Neural crest cell (in vitro differentiated cells): ENCODE measurements around the gene EEF2K. TPM values are rescaled to one million over a fixed set of nuclear protein-coding genes. Genes with fewer than 3 reads are reported as not detected.

Source experiments
- DNase-seq: peaks from one replicate; pipeline ENCODE4 v3.0.0; 2021; ENCODE audit warnings: low read depth, mixed read lengths, low spot score
- H3K27ac Mint-ChIP-seq: one replicate; pipeline ENCODE4 v1.8.0; 2021; ENCODE audit warnings: mild to moderate bottlenecking, mixed read lengths; ENCODE audit not compliant: unreplicated experiment
- H3K27me3 Mint-ChIP-seq: 2 replicates; pipeline ENCODE4 v1.8.0; 2021; ENCODE audit warnings: low read depth, mild to moderate bottlenecking, mixed read lengths
- H3K36me3 Mint-ChIP-seq: 2 replicates; pipeline ENCODE4 v1.8.0; 2021; ENCODE audit warnings: low read depth, mild to moderate bottlenecking, mixed read lengths
- H3K4me1 Mint-ChIP-seq: 2 replicates; pipeline ENCODE4 v1.8.0; 2021; ENCODE audit warnings: mixed read lengths
- H3K4me3 Mint-ChIP-seq: one replicate; pipeline ENCODE4 v1.8.0; 2021; ENCODE audit warnings: mild to moderate bottlenecking, mixed read lengths
- H3K9me3 Mint-ChIP-seq: 2 replicates; pipeline ENCODE4 v1.8.0; 2021; ENCODE audit warnings: mixed read lengths
- total RNA-seq: library from RNA; stranded (reverse); gene quantifications from 2 replicates; pipeline ENCODE4 v1.2.1, GENCODE V29; 2021
- TF ChIP-seq, protein P1 (sequence below): fragments of 200-600 bp; sonication (generic); conservative IDR thresholded peaks from 2 replicates; pipeline ENCODE4 v1.5.0; 2021; ENCODE audit warnings: antibody characterized with exemption, mild to moderate bottlenecking

The EEF2K gene
- total RNA-seq, 1 donor from 2014 or later = 20.3 TPM

DNA sequence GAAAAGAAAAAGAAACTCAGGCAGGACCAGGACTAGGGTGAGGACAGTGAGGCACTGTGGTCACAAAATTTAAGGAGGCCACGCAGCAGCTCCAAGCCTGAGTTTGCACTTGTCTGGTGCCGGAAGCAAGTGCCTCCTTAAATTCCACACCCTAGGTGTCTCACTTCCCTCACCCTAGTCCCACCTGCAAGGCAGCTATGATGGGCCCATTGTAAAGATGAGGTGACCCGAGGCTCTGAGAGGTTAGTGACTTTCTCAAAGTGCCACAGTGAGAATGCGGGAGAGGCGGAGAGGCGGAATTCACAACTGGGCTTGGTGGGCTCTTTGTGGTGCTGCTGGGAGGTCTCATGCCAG lies 21.5 kb upstream of the EEF2K start:
- H3K9me3 Mint-ChIP-seq = no peaks in the 10 kb centered on the region
- DNase-seq = no peak
- H3K36me3 Mint-ChIP-seq = no peaks in the 10 kb centered on the region
- peaks cover 14% of the 10 kb centered on the region for H3K27me3 Mint-ChIP-seq
- H3K27ac Mint-ChIP-seq = no peak overlapping the region
- TF ChIP-seq, protein P1, sequence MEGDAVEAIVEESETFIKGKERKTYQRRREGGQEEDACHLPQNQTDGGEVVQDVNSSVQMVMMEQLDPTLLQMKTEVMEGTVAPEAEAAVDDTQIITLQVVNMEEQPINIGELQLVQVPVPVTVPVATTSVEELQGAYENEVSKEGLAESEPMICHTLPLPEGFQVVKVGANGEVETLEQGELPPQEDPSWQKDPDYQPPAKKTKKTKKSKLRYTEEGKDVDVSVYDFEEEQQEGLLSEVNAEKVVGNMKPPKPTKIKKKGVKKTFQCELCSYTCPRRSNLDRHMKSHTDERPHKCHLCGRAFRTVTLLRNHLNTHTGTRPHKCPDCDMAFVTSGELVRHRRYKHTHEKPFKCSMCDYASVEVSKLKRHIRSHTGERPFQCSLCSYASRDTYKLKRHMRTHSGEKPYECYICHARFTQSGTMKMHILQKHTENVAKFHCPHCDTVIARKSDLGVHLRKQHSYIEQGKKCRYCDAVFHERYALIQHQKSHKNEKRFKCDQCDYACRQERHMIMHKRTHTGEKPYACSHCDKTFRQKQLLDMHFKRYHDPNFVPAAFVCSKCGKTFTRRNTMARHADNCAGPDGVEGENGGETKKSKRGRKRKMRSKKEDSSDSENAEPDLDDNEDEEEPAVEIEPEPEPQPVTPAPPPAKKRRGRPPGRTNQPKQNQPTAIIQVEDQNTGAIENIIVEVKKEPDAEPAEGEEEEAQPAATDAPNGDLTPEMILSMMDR = no peak
- peaks cover 2% of the 10 kb centered on the region for H3K4me1 Mint-ChIP-seq
- no peak overlapping the region for H3K4me3 Mint-ChIP-seq

DNA sequence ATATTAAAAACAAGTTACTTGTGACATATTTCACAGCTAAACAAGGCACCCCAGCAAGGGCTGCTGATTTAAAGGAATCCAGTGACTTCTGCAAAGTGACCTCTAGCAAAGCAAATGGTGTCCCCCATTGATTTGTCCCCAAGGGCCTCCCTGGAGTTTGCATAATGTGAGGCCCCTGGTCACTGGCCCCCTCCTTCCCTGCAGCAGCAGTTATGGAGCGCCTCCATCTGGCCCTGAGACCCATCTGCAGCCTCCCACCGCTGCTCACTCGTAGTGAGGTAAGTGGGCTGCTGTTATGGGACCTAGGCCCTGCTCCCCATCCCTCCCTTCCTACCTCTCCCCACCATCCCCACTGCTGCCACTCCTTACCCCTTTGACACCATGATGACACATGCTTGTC lies 19.6 kb upstream of the EEF2K start:
- Mint-ChIP-seq H3K27me3 (peaks cover 7% of the 10 kb centered on the region), H3K36me3 (no peaks in the 10 kb centered on the region), H3K9me3 (no peaks in the 10 kb centered on the region), H3K27ac (no peak overlapping the region), H3K4me1 (peaks cover 14% of the 10 kb centered on the region), H3K4me3 (no peak overlapping the region)
- DNase-seq = no peak
- TF ChIP-seq, protein P1 = peak; percentile 40

DNA sequence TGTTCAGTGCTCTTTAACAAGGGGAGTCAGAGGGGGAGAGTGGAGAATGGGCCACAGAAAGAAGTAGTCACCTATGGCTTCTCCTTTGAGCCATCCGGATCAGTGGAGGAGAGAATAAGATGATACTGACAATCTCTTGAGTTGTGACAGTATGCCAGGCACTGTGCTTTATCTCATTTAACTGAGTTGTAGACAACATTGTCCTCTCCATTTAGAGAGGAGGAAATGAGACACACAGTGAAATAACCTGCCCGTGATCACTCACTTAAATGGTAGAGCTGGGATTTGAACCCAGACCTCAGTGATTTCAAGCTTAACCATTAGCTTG lies 17.8 kb upstream of the EEF2K start:
- peaks cover 26% of the 10 kb centered on the region for H3K4me1 Mint-ChIP-seq
- no peaks in the 10 kb centered on the region for H3K9me3 Mint-ChIP-seq
- no peak for DNase-seq
- no peak overlapping the region for H3K27ac Mint-ChIP-seq
- no peaks in the 10 kb centered on the region for H3K36me3 Mint-ChIP-seq
- H3K27me3 Mint-ChIP-seq = peaks cover 20% of the 10 kb centered on the region
- TF ChIP-seq, protein P1 = no peak
- no peak overlapping the region for H3K4me3 Mint-ChIP-seq

DNA sequence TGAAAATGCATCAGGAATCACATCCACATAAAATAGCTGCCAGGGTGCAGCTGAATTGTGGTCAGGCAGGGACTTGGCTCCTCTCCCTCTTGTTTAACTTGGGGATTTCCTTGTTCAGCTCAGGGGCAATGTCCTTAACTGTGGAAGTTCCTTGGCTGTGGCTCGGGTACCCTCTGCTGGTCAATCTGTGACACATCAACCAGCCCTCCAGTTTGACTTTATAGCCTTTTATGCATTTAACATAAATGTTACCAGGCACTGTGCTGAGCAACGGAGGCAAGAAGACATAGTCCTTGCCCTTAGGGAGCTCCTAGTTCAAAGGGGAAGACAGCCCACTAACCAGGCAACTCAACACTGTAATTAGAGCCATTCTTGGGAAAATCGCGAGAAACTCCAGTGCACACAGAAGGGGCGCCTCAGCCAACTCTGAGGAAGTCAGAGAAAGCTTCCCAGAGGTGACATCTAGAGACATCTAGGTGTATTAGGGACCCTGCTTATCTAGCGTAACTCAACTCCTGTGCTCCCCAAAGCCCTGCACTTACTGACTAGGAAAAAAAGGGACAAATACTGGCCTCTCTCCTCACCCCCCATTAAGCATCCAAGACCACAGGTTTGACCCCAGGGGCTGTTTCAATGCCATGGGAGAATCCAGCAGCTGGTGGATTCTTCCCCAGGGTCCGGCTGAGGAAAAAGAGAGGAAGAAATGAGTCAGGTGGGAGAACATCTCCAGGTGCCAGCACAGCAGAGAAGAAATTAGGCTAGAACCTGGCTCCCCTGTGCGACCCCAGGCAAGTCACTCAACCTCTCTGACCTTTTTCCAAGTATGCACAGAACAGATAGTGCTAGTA lies 17.3 kb upstream of the EEF2K start:
- H3K9me3 Mint-ChIP-seq = no peaks in the 10 kb centered on the region
- no peak overlapping the region for H3K27ac Mint-ChIP-seq
- peak; percentile 47 for DNase-seq
- H3K36me3 Mint-ChIP-seq = no peaks in the 10 kb centered on the region
- H3K4me3 Mint-ChIP-seq = peak overlapping the region; percentile 96
- H3K4me1 Mint-ChIP-seq = peaks cover 27% of the 10 kb centered on the region
- TF ChIP-seq, protein P1 = peak; percentile 88
- H3K27me3 Mint-ChIP-seq = peaks cover 26% of the 10 kb centered on the region

DNA sequence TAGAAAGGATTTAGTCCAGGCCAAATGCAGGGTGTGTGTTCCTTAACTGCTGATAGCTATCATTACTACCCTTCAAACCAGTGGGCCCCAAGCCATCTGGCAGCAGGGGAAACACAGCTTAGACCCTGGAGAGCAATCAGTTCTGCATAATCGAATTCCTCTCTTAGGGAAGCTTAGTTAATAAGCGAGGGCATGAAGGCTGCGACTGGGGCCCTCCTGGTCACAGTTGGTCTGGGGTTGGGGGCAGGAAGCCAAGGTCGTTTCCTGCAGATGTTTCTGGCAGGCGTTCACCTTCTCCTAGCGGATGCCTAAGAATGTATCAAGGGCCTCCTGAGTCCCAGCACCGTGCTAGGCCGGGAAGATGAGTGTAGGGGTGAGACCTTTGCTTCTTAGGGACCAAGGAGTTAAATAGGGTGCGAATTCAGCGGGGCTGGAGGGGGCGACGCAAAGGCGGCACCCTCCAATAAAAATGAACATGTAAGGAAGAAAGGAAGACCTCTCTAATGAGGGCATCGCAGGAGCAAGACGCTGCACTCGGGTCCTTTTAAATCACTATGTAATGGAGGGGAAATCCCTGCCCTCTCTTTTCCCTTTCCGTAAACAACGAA lies 16.5 kb upstream of the EEF2K start:
- no peak for DNase-seq
- H3K27ac Mint-ChIP-seq = no peak overlapping the region
- TF ChIP-seq, protein P1 = no peak

More for the DNA sequence above, 16.5 kb upstream of the EEF2K start:
- peaks cover 30% of the 10 kb centered on the region for H3K4me1 Mint-ChIP-seq
- H3K9me3 Mint-ChIP-seq = no peaks in the 10 kb centered on the region
- no peaks in the 10 kb centered on the region for H3K36me3 Mint-ChIP-seq
- peak overlapping the region; percentile 96 for H3K4me3 Mint-ChIP-seq
- H3K27me3 Mint-ChIP-seq = peaks cover 32% of the 10 kb centered on the region
